Heart left ventricle (tissue), 13 donors: ENCODE measurements around the gene SSX2IP.

ENCODE experiments used
- POLR2A ChIP-seq, 2 donors: fragments of 450-650 bp; IDR thresholded peaks; one replicate each; pipeline ENCODE4 v1.6.1; 2017; ENCODE audit warnings: antibody characterized with exemption in 2 of 2, mild to moderate bottlenecking in 2 of 2, moderate library complexity in 2 of 2
- TF ChIP-seq, protein P1 (sequence below), 12 donors: fragments of 200-600 bp; sonication (generic) in 4 of 12; IDR thresholded peaks; one replicate each; pipeline versions ENCODE4 v1.5.0 to v1.8.0; 2018 to 2022; ENCODE audit warnings: antibody characterized with exemption in 12 of 12, mild to moderate bottlenecking in 5 of 12
- donor health status: ischemic (EF 13 %, LVEDD 7.1; RV severe dilation, severe dysfunction).
- donor health status: DM: no; HTN: yes; CAD: no.
- donor health status: DM: no; HTN: no; CAD: no.
- donor health status: ischemic (EF 25% LVEDD 6.9; RV normal size, moderate dysfunction).
- donor health status: ischemic (EF 25% LVEDD 5.7; RV mildly dilated, moderate dysfunction).
- donor health status: ischemic (EF 35%, LVEDD 5.7; RV mildly dilated, moderate dysfunction).
- donor health status: nonischemic (EF 11% LVEDD 7.7; RV severe dilation, severe dysfunction).
- donor health status: DM: yes; HTN: yes; CAD: no.
- donor health status: PGD.
- donor health status: ischemic (EF 29% LVEDD 5.4; RV normal size, mild dysfunction).
- donor health status: nonischemic (EF 23%, LVEDD 6.1; RV moderate dilation, normal function).

GRCh38 chr1:84613887-84614286, 76.4 kb downstream of the SSX2IP start:
- TF ChIP-seq, protein P1, sequence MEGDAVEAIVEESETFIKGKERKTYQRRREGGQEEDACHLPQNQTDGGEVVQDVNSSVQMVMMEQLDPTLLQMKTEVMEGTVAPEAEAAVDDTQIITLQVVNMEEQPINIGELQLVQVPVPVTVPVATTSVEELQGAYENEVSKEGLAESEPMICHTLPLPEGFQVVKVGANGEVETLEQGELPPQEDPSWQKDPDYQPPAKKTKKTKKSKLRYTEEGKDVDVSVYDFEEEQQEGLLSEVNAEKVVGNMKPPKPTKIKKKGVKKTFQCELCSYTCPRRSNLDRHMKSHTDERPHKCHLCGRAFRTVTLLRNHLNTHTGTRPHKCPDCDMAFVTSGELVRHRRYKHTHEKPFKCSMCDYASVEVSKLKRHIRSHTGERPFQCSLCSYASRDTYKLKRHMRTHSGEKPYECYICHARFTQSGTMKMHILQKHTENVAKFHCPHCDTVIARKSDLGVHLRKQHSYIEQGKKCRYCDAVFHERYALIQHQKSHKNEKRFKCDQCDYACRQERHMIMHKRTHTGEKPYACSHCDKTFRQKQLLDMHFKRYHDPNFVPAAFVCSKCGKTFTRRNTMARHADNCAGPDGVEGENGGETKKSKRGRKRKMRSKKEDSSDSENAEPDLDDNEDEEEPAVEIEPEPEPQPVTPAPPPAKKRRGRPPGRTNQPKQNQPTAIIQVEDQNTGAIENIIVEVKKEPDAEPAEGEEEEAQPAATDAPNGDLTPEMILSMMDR (IDR thresholded peaks at IDR 0.05): no peak
- TF ChIP-seq POLR2A (IDR thresholded peaks at IDR 0.05): no peak
